ENCODE data around the gene EPHB2. TPM values are rescaled to one million over a fixed set of nuclear protein-coding genes. Genes with fewer than 3 reads are reported as not detected.

Gene EPHB2
- total and polyA plus RNA-seq, 2 of the 8 experiments (the other 6 are each of a cell fraction or from before 2014, with no cell fraction given) = 15.8 to 17.2 TPM

DNA sequence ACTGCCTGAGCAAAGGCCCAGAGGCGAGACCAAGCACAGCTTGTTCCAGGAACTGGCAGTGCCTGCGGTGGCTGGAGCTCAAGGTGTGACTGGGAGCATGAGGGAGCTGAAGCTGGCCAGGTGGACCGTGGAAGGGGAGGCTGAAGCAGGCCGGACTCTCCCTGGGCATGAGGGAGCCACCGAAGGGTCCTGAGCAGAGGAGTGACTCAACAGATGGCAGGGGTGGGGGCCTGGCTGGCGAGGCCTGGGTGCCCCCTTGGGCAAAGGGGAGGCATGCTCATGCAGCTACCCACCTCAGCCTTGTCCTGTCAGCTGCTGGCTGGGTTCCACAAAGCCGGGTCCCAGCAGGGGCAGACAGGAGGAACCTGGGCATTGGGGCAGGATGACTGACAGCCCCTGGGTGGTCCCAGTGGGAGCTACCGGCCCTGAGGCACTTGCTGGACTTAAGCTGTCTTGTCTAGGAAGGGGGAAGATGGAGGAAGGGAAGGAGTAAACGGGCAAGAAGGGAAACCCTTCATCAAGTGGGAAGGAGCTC is 143.1 kb downstream of the EPHB2 start:
- H4K91ac ChIP-seq (replicated peaks; ENCODE audit: insufficient read length, low read length) = peak overlapping the region; percentile 51
- no peaks in the 10 kb centered on the region for H3K9me3 ChIP-seq (ENCODE audit: insufficient read depth in 2 of 2, low read depth in 1 of 2, low read length in 1 of 2)
- H3K36me3 ChIP-seq (ENCODE audit: control insufficient read depth in 2 of 4, insufficient read depth in 4 of 4, low read length in 3 of 4) = no peaks in the 10 kb centered on the region
- H4K20me1 ChIP-seq (replicated peaks in 1 of 2; ENCODE audit: control insufficient read depth in 1 of 2, insufficient read depth in 2 of 2, low read length in 2 of 2) = no peaks in the 10 kb centered on the region
- H4K5ac ChIP-seq (ENCODE audit: insufficient read length, low read depth, low read length) = no peak overlapping the region
- no peak overlapping the region for H3K18ac ChIP-seq (ENCODE audit: extremely low read depth, low read length)
- H2BK20ac ChIP-seq (ENCODE audit: low read length) = 0 out of 2 replicates have a peak overlapping the region, but pooled peaks have one; percentile 32
- FAIRE-seq = no peak
- H2AFZ ChIP-seq (ENCODE audit: low read length) = no peak overlapping the region
- H3K79me1 ChIP-seq (ENCODE audit: low read depth, low read length) = no peaks in the 10 kb centered on the region
- no peak overlapping the region for H3K4me2 ChIP-seq (ENCODE audit: insufficient read depth in 1 of 2, low read depth in 2 of 2, low read length in 2 of 2)
- H3K27me3 ChIP-seq (replicated peaks in 1 of 4; ENCODE audit: control insufficient read depth in 3 of 4, extremely low read depth in 1 of 4, insufficient read depth in 3 of 4, low read length in 3 of 4) = no peaks in the 10 kb centered on the region; a peak in 1 of 7 replicates
- no peak overlapping the region for H3K27ac ChIP-seq (ENCODE audit: low read depth, low read length)
- no peaks in the 10 kb centered on the region for H3K79me2 ChIP-seq (ENCODE audit: control insufficient read depth in 1 of 2, insufficient read depth in 2 of 2, low read length in 2 of 2)
- 0 out of 2 replicates have a peak overlapping the region, but pooled peaks have one; percentile 92 for H2BK15ac ChIP-seq (ENCODE audit: low read length)
- H3K4ac ChIP-seq (replicated peaks; ENCODE audit: insufficient read length, low read depth, low read length) = peak overlapping the region; percentile 63
- peak overlapping the region; percentile 28; the same call in 1 of the 2 replicates for H4K8ac ChIP-seq (ENCODE audit: extremely low read depth, insufficient read depth, low read length)
- H3K9ac ChIP-seq (replicated peaks in 1 of 4; ENCODE audit: extremely low read depth in 1 of 4, low read depth in 3 of 4, low read length in 3 of 4) = no peak overlapping the region
- H3K4me1 ChIP-seq (replicated peaks in 1 of 4; ENCODE audit: control insufficient read depth in 3 of 4, insufficient read depth in 4 of 4, low read length in 3 of 4) = peaks cover 6 to 15% (median 10%) of the 10 kb centered on the region in 4 experiments
- H3K23me2 ChIP-seq (ENCODE audit: low read depth, low read length) = no peaks in the 10 kb centered on the region
- DNase-seq (ENCODE audit: low read depth in 1 of 2, low spot score in 2 of 2) = no peak
- H3K14ac ChIP-seq (ENCODE audit: insufficient read length) = no peak overlapping the region
- ChIA-PET CTCF (ENCODE audit: partially characterized antibody) (interaction anchor here (0.8 to 8.6 kb wide), 12 partner anchors 9 to 150 kb away, joined by 3 to 132 read pairs (median 5); no protein-coding TSS in a partner anchor), POLR2A (ENCODE audit: partially characterized antibody) (interaction anchor here (1.0 kb wide), 1 partner anchor 14 kb away, joined by 4 read pairs; no protein-coding TSS in a partner anchor)
- 88% methylated on average over 6 of the region's 9 CpGs; no CpG with 5 or more reads in 1 of the 2 experiments for WGBS, 2 experiments (ENCODE audit: extremely low coverage in 1 of 2, insufficient coverage in 1 of 2, insufficient read length in 1 of 2, insufficient replicate concordance in 2 of 2, low coverage in 1 of 2, low lambda C conversion rate in 2 of 2, missing lambda C conversion rate in 1 of 2)
- no peak overlapping the region for H2BK5ac ChIP-seq (ENCODE audit: low read depth, low read length)
- 0 out of 2 replicates have a peak overlapping the region, but pooled peaks have one; percentile 50 for H2BK12ac ChIP-seq (ENCODE audit: low read depth, low read length)
- H2AK5ac ChIP-seq (ENCODE audit: low read depth, low read length) = no peak overlapping the region
- H3K23ac ChIP-seq (ENCODE audit: insufficient read length) = no peak overlapping the region
- H2BK120ac ChIP-seq (replicated peaks; ENCODE audit: low read depth, low read length) = no peak overlapping the region
- no peak overlapping the region for H3K56ac ChIP-seq (replicated peaks; ENCODE audit: insufficient read length, low read depth, low read length)
- H3K4me3 ChIP-seq (ENCODE audit: extremely low read depth in 1 of 4, insufficient read depth in 2 of 4, low read depth in 3 of 4, low read length in 4 of 4) = no peak overlapping the region
- TF ChIP-seq RAD21 (IDR thresholded peaks at IDR 0.05 in 1 of 2, conservative IDR thresholded peaks at IDR 0.05 in 1 of 2; ENCODE audit: low read depth in 2 of 2, low read length in 2 of 2) = no peak
- TF ChIP-seq EP300 (IDR thresholded peaks at IDR 0.05; ENCODE audit: borderline replicate concordance in 1 of 2, low read depth in 2 of 2, low read length in 2 of 2) = no peak
- no peak for TF ChIP-seq ATF2 (IDR thresholded peaks at IDR 0.05; ENCODE audit: low read length)
- TF ChIP-seq CTBP2 (IDR thresholded peaks at IDR 0.05; ENCODE audit: borderline replicate concordance, insufficient read depth, insufficient read length, low read length) = no peak
- TF ChIP-seq POLR2AphosphoS5 (IDR thresholded peaks at IDR 0.05; ENCODE audit: low read depth, low read length) = no peak
- TF ChIP-seq SP1 (IDR thresholded peaks at IDR 0.05; ENCODE audit: low read depth, low read length) = no peak
- TF ChIP-seq CBX5 (IDR thresholded peaks at IDR 0.05; ENCODE audit: low read depth, low read length) = no peak
- no peak for TF ChIP-seq NANOG (IDR thresholded peaks at IDR 0.05; ENCODE audit: insufficient read depth, low read depth, low read length, poor library complexity, severe bottlenecking)
- no peak for TF ChIP-seq CHD1 (IDR thresholded peaks at IDR 0.05; ENCODE audit: low read depth, low read length)
